IMR-90 (cell line): ENCODE measurements around the gene STK33. TPM values are rescaled to one million over a fixed set of nuclear protein-coding genes. Genes with fewer than 3 reads are reported as not detected.

Experiments
- ATAC-seq: fragments of 200-7000 bp; cut with Tn5 transposase; 2 replicates; pipeline ENCODE4 v1.9.1; 2020; ENCODE audit warnings: low read depth, mild to moderate bottlenecking, moderate library complexity
- BruUV-seq: library from RNA; stranded (reverse); fragments of 400-500 nt; replicated peaks from 2 replicates; lab custom pipeline; 2021; lab: Mats Ljungman, UMichigan
- CTCF ChIA-PET: fragments of 300-600 bp; formaldehyde crosslinking; extraction: SDS; loops from one replicate; lab custom pipeline; 2021; ENCODE audit warnings: antibody characterized with exemption; lab: Yijun Ruan, JAX
- POLR2A ChIA-PET: fragments of 300-600 bp; sonication (Branson Sonifier 250); formaldehyde crosslinking; loops from one replicate; lab custom pipeline; 2022; ENCODE audit warnings: antibody characterized with exemption; ENCODE audit not compliant: unreplicated experiment; lab: Charles Lee
- DNase-seq: peaks from one replicate; pipeline ENCODE4 v3.0.0; 2013
- H2AFZ ChIP-seq: replicated peaks from 2 replicates; pipeline ENCODE3; 2013; ENCODE audit warnings: low read length, mild to moderate bottlenecking; ENCODE audit not compliant: poor library complexity
- H2AK5ac ChIP-seq: 2 replicates; pipeline ENCODE4 v1.6.1; 2013; ENCODE audit warnings: low read depth, low read length, inconsistent platforms
- H2AK9ac ChIP-seq: replicated peaks from 2 replicates; pipeline ENCODE3; 2013; ENCODE audit warnings: mild to moderate bottlenecking, low read depth, low read length, moderate library complexity; ENCODE audit not compliant: poor library complexity
- H2BK120ac ChIP-seq: 2 replicates; pipeline ENCODE4 v1.6.1; 2013; ENCODE audit warnings: low read depth, low read length, inconsistent platforms
- H2BK15ac ChIP-seq: 3 replicates; pipeline ENCODE4 v1.6.1; 2013; ENCODE audit warnings: low read depth, low read length, inconsistent platforms
- H2BK20ac ChIP-seq: 2 replicates; pipeline ENCODE4 v1.6.1; 2013; ENCODE audit warnings: low read depth, mild to moderate bottlenecking, inconsistent platforms, low read length, moderate library complexity
- H2BK5ac ChIP-seq: 2 replicates; pipeline ENCODE4 v1.6.1; 2013; ENCODE audit warnings: mild to moderate bottlenecking, low read depth, low read length, inconsistent platforms; ENCODE audit not compliant: poor library complexity, severe bottlenecking
- H3K14ac ChIP-seq: replicated peaks from 2 replicates; pipeline ENCODE4 v1.6.1; 2013; ENCODE audit warnings: low read depth, low read length, inconsistent platforms
- H3K18ac ChIP-seq: 2 replicates; pipeline ENCODE4 v1.6.1; 2013; ENCODE audit warnings: low read depth, low read length, control low read depth
- H3K23ac ChIP-seq: 2 replicates; pipeline ENCODE4 v1.6.1; 2013; ENCODE audit warnings: low read depth, low read length, inconsistent platforms
- H3K27ac ChIP-seq: 2 replicates; pipeline ENCODE4 v1.5.1; 2013; ENCODE audit warnings: mild to moderate bottlenecking, control low read depth, low read length; ENCODE audit not compliant: insufficient read depth
- H3K27me3 ChIP-seq: 2 replicates; pipeline ENCODE4 v1.6.1; 2013; ENCODE audit warnings: low read length; ENCODE audit not compliant: control insufficient read depth, insufficient read depth
- H3K36me3 ChIP-seq: 2 replicates; pipeline ENCODE4 v1.6.1; 2013; ENCODE audit warnings: low read length, mixed read lengths; ENCODE audit not compliant: control insufficient read depth, insufficient read depth
- H3K4ac ChIP-seq: 2 replicates; pipeline ENCODE4 v1.6.1; 2013; ENCODE audit warnings: low read depth, low read length, inconsistent platforms
- H3K4me1 ChIP-seq: 2 replicates; pipeline ENCODE4 v1.6.1; 2013; ENCODE audit warnings: low read length, mixed read lengths; ENCODE audit not compliant: control insufficient read depth, insufficient read depth
- H3K4me2 ChIP-seq: 2 replicates; pipeline ENCODE4 v1.6.1; 2013; ENCODE audit warnings: low read depth, mild to moderate bottlenecking, control low read depth, low read length, moderate library complexity
- H3K4me3 ChIP-seq: 2 replicates; pipeline ENCODE4 v1.5.1; 2013; ENCODE audit warnings: low read depth, mild to moderate bottlenecking, control low read depth, low read length, moderate library complexity; ENCODE audit not compliant: insufficient read depth
- H3K56ac ChIP-seq: 2 replicates; pipeline ENCODE4 v1.6.1; 2013; ENCODE audit warnings: low read length, inconsistent platforms; ENCODE audit not compliant: insufficient read depth; ENCODE audit errors: extremely low read depth
- H3K79me1 ChIP-seq, 2 experiments: 2 replicates each; pipeline ENCODE4 v1.6.1; 2013; ENCODE audit warnings: low read length in 2 of 2, inconsistent platforms in 1 of 2, low read depth in 1 of 2
- H3K9ac ChIP-seq: 2 replicates; pipeline ENCODE4 v1.6.1; 2013; ENCODE audit warnings: low read depth, low read length, control low read depth
- H3K9me1 ChIP-seq: 2 replicates; pipeline ENCODE4 v1.6.1; 2013; ENCODE audit warnings: low read length, inconsistent platforms; ENCODE audit not compliant: insufficient read depth
- H3K9me3 ChIP-seq: 2 replicates; pipeline ENCODE4 v1.6.1; 2013; ENCODE audit warnings: low read length; ENCODE audit not compliant: control insufficient read depth, insufficient read depth
- H4K20me1 ChIP-seq: 2 replicates; pipeline ENCODE4 v1.6.1; 2013; ENCODE audit warnings: low read length, inconsistent platforms; ENCODE audit not compliant: insufficient read depth
- H4K5ac ChIP-seq: 2 replicates; pipeline ENCODE4 v1.6.1; 2013; ENCODE audit warnings: mild to moderate bottlenecking, low read depth, low read length, control low read depth
- H4K8ac ChIP-seq, 2 experiments: 2 replicates each; pipeline ENCODE4 v1.6.1; 2013; ENCODE audit warnings: low read depth in 2 of 2, low read length in 2 of 2, control low read depth in 1 of 2, inconsistent platforms in 1 of 2
- H4K91ac ChIP-seq: 2 replicates; pipeline ENCODE4 v1.6.1; 2013; ENCODE audit warnings: low read depth, low read length, inconsistent platforms; ENCODE audit not compliant: insufficient read depth
- BHLHE40 ChIP-seq: fragments of 150-350 bp; IDR thresholded peaks from 2 replicates; pipeline ENCODE4 v1.6.1; 2016; ENCODE audit warnings: mild to moderate bottlenecking, low read depth, low read length
- CHD1 ChIP-seq: IDR thresholded peaks from 2 replicates; pipeline ENCODE4 v1.6.1; 2012; ENCODE audit warnings: low read depth, low read length, improper control_type of control experiment
- CTCF ChIP-seq: conservative IDR thresholded peaks from 2 replicates; pipeline ENCODE4 v1.5.1; 2012; ENCODE audit warnings: mild to moderate bottlenecking, low read depth, low read length, improper control_type of control experiment
- ELK1 ChIP-seq: fragments of 150-350 bp; IDR thresholded peaks from 2 replicates; pipeline ENCODE4 v1.6.1; 2016; ENCODE audit warnings: low read depth, mild to moderate bottlenecking, low read length, moderate library complexity, borderline replicate concordance
- FOS ChIP-seq: fragments of 150-350 bp; IDR thresholded peaks from 2 replicates; pipeline ENCODE4 v1.6.1; 2016; ENCODE audit warnings: low read depth, low read length
- MAFK ChIP-seq: IDR thresholded peaks from 2 replicates; pipeline ENCODE4 v1.6.1; 2012; ENCODE audit warnings: low read depth, low read length, improper control_type of control experiment
- MAZ ChIP-seq: IDR thresholded peaks from 2 replicates; pipeline ENCODE4 v1.6.1; 2012; ENCODE audit warnings: low read depth, mild to moderate bottlenecking, low read length, improper control_type of control experiment, moderate library complexity, borderline replicate concordance
- MXI1 ChIP-seq: IDR thresholded peaks from 2 replicates; pipeline ENCODE4 v1.6.1; 2012; ENCODE audit warnings: low read depth, mild to moderate bottlenecking, low read length, moderate library complexity, borderline replicate concordance
- NFE2L2 ChIP-seq: fragments of 150-350 bp; IDR thresholded peaks from 2 replicates; pipeline ENCODE4 v1.6.1; 2016; ENCODE audit warnings: low read depth, mild to moderate bottlenecking, low read length
- RAD21 ChIP-seq: IDR thresholded peaks from 2 replicates; pipeline ENCODE4 v1.6.1; 2012; ENCODE audit warnings: low read length, improper control_type of control experiment
- RCOR1 ChIP-seq: IDR thresholded peaks from 2 replicates; pipeline ENCODE4 v1.6.1; 2012; ENCODE audit warnings: mild to moderate bottlenecking, low read length, improper control_type of control experiment; ENCODE audit not compliant: insufficient replicate concordance
- RFX5 ChIP-seq: IDR thresholded peaks from 2 replicates; pipeline ENCODE4 v1.8.0; 2012; ENCODE audit warnings: low read depth, mild to moderate bottlenecking, low read length, moderate library complexity
- SMC3 ChIP-seq: fragments of 150-350 bp; IDR thresholded peaks from 2 replicates; pipeline ENCODE4 v1.6.1; 2016; ENCODE audit warnings: low read depth, mild to moderate bottlenecking, antibody characterized with exemption, low read length, moderate library complexity
- WGBS, 2 experiments: methylation state at CpG; one replicate each; pipeline versions ENCODE4 v1.1.5 to v1.1.7; 2013; ENCODE audit warnings: missing lambda C conversion rate in 2 of 2; ENCODE audit not compliant: insufficient read length in 1 of 2; ENCODE audit errors: extremely low coverage in 2 of 2; 5-methylcytosine and 5-hydroxymethylcytosine counted together
- dilution Hi-C: fragments of 300-500 bp; cut with HindIII; formaldehyde crosslinking; loops from one replicate; pipeline ENCODE4 v1.14.3; 2018; ENCODE audit warnings: low sequenced_read_pairs; ENCODE audit not compliant: unreplicated experiment
- in situ Hi-C: fragments of 300-500 bp; cut with MboI; formaldehyde crosslinking; loops from 3 replicates; pipeline ENCODE4 v1.14.3; 2019; ENCODE audit warnings: low sequenced_read_pairs, inconsistent platforms, mixed read lengths
- intact Hi-C: fragments of 100-400 bp; cut with micrococcal nuclease; formaldehyde crosslinking; loops from 2 replicates; pipeline ENCODE4 v1.10.0; 2022
- polyA plus RNA-seq, 3 experiments: library from polyadenylated mRNA; depleted of rRNA; stranded (reverse); fragments of >200 nt; gene quantifications; 2 replicates each; pipeline ENCODE4 v1.2.3, GENCODE V29; 2012; ENCODE audit warnings: low replicate concordance in 1 of 3
- total RNA-seq: library from RNA; depleted of rRNA; stranded (reverse); fragments of >200 nt; gene quantifications from 2 replicates; pipeline ENCODE4 v1.2.3, GENCODE V29; 2012
- TF ChIP-seq, protein P1 (sequence below): fragments of 150-350 bp; IDR thresholded peaks from 2 replicates; pipeline ENCODE4 v1.6.1; 2017; ENCODE audit warnings: mild to moderate bottlenecking, antibody characterized with exemption, low read length, low read depth

STK33 gene
- total and polyA plus RNA-seq, 2 of the 4 experiments (the other 2 are of a cell fraction), result 2.3 to 2.6 TPM

DNA sequence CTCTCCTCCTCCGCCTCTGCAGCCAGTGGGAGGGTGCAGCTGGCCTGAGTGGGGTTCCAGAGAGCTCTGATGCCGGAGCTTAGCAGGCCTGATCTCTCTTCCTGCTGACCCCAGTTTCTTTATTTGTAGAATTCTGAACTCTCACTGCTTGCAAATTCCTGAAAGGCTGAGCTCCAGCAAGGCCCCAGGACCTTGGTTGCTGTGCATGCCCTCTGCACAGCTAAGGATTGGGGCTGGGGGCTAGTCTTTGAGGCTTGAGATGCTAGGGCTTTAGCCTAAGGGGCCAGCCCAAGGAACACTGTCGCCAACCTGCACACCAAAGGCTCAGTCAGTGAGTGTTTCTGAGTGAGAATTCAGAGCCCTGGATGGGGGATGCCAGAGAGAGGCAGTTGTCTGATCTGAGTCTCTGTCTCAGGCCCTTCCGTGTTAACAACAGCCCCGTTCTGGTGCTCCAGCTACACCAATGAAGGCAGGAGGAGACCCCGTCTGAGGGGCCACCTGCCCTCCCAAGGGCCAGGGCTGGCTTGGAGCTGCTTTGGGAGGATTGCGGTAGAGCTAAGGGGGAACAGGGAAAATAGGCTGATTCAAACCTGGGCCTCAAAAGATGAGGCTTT, 224.3 kb downstream of the STK33 start:
- WGBS, 2 experiments, result 40% methylated on average over 2 of the region's 7 CpGs; no CpG with 5 or more reads in 1 of the 2 experiments
- dilution Hi-C loops (no loop called here), in situ Hi-C loops (no loop called here), intact Hi-C loops (no loop called here)
- Histone ChIP-seq H3K27ac (no peak overlapping the region), H3K18ac (no peak overlapping the region), H2BK15ac (no peak overlapping the region), H3K14ac (no peak overlapping the region), H3K36me3 (no peaks in the 10 kb centered on the region), H4K91ac (no peak overlapping the region), H2BK5ac (no peak overlapping the region), H3K9ac (no peak overlapping the region), H3K4me3 (no peak overlapping the region), H3K56ac (no peak overlapping the region), H3K9me1 (no peaks in the 10 kb centered on the region), H3K23ac (no peak overlapping the region), H3K4me2 (no peak overlapping the region), H4K5ac (no peak overlapping the region), H3K4me1 (no peaks in the 10 kb centered on the region), H2AK9ac (no peak overlapping the region), H3K4ac (no peak overlapping the region), H4K8ac (no peak overlapping the region), H4K20me1 (no peaks in the 10 kb centered on the region), H2BK120ac (no peak overlapping the region), H3K27me3 (peaks cover 3% of the 10 kb centered on the region), H2AFZ (no peak overlapping the region), H2AK5ac (no peak overlapping the region), H2BK20ac (no peak overlapping the region), H3K9me3 (no peaks in the 10 kb centered on the region), H3K79me1 (no peaks in the 10 kb centered on the region)
- no peak for DNase-seq
- no peak for ATAC-seq
- ChIA-PET POLR2A (no interaction called here), CTCF (no interaction called here)
- TF ChIP-seq NFE2L2, result no peak
- TF ChIP-seq RCOR1, result no peak
- no peak for TF ChIP-seq MAFK
- TF ChIP-seq CTCF, result no peak
- TF ChIP-seq MXI1, result no peak
- TF ChIP-seq CHD1, result no peak
- no peak for TF ChIP-seq MAZ
- TF ChIP-seq ELK1, result no peak
- TF ChIP-seq RAD21, result no peak
- TF ChIP-seq BHLHE40, result no peak
- TF ChIP-seq, protein P1, sequence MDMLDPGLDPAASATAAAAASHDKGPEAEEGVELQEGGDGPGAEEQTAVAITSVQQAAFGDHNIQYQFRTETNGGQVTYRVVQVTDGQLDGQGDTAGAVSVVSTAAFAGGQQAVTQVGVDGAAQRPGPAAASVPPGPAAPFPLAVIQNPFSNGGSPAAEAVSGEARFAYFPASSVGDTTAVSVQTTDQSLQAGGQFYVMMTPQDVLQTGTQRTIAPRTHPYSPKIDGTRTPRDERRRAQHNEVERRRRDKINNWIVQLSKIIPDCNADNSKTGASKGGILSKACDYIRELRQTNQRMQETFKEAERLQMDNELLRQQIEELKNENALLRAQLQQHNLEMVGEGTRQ, result no peak
- TF ChIP-seq FOS, result no peak
- TF ChIP-seq SMC3, result no peak
- no peak for TF ChIP-seq RFX5
- BruUV-seq, result no TSS peak
